ENCODE data around the gene ALKBH5.
A peak's percentile ranks its signal among the peaks of the same experiment; 100 is the strongest.
"Not testable (repeated sequence)": the region's sequence is repeated elsewhere in the genome, so short reads cannot be mapped to it uniquely, and the experiment has no call there.

Gene ALKBH5

DNA sequence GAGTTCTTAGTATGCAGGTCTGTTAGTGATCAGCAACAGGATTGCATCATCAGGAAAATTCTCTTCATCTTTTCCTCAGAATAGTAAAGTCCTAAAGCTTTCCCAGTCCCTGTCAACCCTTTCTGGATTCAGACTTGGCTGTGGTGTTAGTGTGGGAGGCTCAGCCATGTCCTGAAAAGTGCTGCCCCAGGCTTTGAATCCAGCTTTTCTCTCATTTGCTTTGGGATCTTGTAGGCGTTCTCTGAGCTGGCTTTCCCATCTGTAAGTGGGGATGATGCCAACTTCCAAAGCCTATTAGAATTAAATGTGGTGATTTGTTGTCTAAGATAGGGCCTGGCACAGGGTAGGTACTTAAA, 3.0 kb downstream of the ALKBH5 start:
- peak; percentile 49 for DNase-seq

DNA sequence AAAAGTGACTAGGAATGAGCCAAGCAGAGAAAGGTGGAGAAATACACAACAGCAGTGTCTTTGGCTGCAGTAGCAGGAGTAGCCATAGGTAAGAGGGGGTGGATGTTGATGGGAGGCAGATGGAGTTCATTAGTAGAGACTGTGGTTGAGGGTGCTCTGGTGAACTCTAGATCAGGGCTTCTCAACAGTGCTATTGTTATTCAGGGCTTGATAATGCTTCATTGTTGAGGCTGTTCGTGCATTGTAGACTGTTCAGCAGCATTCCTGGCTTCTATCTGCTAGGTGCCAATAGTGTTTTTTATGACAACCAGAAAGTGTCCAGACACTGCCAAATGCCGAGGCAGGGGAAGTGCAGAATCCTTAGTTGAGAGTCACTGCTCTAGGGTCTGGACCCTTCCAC, 3.6 kb downstream of the ALKBH5 start:
- no peak for DNase-seq

DNA sequence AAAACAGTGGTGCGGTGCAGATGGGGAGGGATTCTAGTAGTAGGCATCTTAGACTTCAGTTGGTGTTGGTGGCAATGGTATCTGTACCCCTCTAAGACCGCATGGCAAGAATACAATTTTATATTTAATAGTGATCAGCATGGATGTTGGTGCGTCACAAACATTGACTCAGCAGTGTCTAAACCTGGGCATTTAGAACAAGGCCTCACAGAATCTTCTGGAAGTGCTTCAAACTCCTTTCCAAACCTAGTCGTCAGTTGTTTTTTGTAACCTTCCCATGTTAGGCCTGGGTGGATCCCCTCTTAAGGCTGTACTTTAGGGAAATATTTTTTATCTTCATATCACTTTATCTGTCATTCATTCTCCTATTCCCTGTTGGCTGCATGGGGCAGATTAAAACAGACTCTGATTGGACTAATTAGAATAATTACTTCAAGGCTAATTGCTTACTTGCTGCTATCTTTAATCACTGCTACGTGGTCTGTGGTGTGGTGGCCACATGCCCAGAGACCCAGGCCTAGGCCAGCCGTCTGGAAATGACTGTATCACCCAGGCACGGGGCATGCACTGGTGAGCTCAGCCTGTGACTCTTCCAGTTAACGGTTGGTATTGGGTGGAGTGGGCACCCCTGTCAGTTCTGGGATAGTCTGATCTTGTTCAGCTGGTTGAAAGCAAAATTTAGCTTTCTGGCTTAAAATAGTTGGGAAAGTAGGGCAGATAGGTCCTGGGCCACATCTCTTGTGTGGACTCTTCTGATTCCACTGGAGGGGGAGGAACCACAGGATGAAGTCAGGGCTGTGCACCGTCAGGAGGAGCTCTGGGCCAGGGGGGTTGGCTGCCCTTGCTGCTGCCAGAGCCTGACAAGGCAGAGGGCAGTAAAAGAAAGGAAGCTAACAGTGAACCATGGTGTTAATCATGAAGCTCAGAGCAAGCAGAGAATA, 4.5 kb downstream of the ALKBH5 start:
- no peak for DNase-seq

DNA sequence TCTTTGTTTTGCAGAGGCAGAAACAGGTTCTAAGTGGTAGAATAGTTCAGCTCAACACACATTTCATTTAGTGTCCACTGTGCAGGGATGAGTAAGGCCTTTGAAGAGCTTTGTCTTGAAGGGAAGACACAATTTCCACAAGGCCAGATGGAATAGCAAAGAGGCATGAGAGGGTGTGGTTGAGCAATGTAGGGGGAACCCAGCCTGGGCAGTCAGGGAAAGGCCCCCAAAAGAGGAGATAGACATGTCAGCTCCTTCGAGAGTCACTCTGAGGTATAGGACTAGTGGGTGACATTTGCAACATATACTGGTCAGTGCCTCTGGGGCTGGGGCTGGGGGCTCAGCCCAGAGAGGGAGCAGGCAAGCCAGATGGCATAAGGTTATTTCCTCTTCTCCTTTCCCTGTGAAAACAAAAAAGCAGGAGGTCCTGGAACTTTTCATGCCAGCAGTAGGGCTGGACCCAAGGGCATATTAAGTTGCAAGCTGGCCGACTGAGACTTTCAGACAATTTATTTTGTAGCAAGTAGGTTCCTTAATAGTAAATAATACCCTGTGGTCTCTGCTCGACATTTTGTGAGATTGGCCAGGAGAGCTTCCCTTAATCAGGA, 7.1 kb downstream of the ALKBH5 start:
- peak; percentile 39 for DNase-seq

DNA sequence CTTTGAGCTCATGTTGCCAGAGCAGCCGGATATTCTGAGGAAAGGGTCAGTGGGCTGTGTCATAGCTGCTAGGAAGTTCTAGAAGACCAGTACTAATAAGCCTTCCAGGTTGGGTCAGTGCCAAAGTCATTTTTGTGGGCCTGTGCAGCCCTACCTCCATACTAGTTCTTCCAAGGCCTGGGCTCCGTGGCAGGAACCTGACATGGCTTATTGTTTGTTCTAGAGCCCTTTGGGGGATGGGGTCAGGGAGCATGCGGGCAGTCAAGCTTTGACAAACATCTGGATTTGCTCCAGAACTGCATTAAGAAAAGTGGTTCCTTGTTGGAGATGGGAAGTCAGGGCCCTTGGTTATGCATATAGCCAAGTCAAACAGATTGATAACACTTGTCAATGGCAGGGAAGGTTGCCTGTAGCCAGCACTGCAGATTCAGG, 7.6 kb downstream of the ALKBH5 start:
- DNase-seq, result peak; percentile 49

DNA sequence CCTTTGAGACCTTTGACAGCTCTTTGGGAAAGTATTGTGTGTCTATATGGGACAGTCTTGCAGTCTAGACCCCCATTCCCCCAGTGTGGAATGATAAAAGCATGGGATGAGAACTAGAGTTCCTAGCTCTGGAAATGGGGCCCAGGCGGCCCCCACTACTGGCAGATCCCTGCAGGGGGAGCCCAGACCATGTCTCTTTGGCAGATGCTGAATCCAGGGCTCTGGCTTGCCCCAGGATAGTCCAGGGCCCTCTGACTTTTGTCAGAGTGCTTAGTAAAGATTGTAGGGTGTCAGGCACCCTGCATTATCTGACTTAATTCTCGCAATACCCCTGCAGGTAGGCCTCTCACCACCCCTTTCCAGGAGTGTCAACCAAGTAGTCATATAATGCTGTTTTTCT, 8.3 kb downstream of the ALKBH5 start:
- no peak for DNase-seq

DNA sequence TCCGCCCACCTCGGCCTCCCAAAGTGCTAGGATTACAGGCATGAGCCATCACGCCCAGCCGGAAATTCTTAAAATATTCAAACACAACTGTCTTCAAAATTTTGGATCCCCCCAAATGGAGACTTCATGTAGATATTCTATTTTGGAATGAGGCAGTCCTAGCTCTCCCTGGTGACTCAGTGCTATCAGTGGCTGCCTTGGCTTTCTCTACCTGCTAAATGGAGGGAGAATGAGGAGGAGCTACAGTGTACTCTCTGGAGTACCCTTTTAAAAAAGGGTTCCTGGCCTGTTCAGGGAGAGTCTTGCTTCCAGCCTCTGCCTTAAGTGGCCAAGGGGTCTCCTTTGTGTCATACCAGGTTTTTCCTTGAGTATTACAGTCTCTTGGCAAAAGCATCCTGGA, 10.8 kb downstream of the ALKBH5 start:
- no peak for DNase-seq

DNA sequence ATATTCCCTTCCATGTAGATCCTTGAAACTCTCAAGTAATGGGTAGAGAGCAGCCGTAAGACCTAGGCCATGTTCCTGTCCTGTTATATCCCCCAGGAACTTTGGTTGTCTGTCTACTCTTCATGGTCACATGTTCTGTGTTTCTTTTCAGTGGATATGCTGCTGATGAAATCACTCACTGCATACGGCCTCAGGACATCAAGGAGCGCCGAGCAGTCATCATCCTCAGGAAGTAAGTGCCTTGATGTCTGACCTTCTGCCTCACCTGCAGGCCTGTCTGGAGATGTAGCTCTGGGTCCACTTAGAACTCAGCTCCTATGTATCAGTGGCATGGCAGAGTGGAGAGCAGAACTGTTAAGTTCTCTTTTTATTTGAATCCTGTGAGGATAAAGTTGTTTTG, 11.2 kb downstream of the ALKBH5 start:
- no peak for DNase-seq

DNA sequence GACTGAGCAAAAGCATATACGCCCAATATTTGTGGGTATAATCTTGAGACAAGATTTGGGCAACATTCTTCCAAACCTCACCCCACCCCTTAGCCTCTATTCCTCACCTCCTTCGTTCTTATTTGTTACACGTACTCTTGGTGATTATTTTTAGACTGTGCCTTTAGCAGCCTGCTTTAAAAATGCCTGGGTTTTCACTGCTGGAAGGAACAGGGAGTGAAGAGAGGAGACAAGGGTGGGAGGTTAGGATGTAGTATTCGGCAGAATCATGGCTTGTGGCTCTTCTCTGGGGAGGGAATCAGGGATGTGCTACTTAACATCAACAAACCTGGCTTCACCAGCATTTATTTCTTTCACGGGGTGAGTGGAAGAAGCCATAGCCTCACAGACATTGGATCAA, 11.6 kb downstream of the ALKBH5 start:
- DNase-seq, result no peak

DNA sequence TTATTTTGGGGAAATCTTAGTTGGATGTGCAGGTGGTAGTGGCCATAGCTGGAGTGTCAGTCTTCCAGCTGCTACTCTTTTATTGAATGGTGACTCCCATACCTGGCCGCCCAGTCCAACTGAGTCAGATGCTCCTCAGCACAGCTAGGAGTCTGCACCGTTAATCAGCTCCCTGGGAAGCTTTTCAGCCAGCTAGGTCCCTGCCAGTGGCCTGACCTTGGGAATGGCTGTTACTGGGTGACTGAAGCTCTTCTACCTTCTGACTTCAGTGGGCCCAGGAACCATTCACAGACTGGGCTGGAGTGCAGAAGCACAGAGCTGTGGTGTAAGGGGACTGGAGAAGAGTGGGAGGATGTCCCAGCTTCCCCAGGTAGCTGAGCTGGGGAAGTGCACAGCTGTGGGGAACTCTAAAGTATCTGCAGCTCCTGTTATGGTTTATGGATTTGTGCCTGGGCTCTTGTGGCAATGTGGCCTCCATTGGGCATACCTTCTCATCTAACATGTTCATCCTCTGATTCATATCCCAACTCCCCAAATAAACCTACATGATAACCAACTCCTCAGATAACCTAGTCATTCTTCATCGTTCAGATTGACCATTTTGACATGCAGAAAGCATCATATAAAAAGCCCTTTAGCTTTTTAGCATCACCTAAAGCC, 14.0 kb downstream of the ALKBH5 start:
- DNase-seq, result no peak

DNA sequence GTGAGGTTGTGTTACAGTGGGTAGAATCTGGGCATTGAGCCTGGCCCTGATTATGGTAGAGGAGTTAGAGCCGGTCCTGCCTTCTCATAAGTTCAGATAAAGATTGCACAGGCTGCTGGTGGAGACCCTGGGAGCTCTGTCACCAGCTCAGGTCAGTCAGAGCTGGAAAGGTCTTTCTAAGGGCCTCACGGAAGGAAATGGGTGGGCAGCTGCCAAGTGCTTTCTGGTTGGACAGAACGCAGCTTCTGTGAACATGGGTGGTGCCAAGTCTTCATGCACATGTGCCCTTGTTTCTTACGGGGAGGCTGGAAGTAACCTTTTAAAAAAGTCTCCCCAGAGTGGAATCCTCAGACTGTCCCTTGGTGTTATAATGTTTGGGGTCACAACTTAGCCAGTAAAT, 14.9 kb downstream of the ALKBH5 start:
- DNase-seq, result no peak

DNA sequence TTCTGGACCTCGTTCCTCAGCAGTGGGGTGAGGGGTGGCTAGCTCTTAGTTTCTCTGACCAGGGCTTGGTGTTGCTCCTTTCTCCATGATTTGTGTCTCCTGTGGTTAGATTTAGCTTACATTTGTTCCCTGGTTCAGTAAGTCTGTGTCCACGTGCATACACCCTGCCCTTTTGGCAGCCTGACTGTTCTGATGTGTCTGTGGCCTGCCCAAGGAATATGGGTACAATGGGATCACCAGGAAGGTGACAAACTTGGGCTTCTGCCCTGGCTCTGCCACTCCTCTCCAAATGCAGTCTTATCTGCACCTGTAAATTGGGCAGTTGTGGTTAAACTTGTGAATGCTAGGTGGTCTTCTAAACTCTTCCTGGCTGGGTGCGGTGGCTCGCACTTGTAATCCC, 17.5 kb downstream of the ALKBH5 start:
- DNase-seq, result no peak

DNA sequence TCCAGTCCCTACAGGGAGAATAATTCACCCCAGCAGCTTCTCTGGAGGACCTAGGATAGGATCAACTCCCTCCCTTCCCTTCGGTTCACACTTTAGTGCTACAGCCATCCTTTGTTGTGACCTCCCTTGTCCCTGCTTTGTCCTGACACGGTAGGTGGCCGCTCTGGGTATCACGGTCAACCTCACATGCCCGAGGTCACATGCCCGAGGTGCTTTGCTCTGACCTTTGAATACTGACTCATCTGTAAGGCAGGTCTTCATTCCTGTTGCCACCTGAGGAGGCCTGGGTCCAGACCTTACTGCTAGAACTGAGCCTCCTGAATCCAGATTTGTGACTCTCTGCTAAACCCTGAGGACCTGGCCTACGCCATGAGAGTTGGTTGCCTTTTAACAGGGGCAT, 19.7 kb downstream of the ALKBH5 start:
- no peak for DNase-seq

DNA sequence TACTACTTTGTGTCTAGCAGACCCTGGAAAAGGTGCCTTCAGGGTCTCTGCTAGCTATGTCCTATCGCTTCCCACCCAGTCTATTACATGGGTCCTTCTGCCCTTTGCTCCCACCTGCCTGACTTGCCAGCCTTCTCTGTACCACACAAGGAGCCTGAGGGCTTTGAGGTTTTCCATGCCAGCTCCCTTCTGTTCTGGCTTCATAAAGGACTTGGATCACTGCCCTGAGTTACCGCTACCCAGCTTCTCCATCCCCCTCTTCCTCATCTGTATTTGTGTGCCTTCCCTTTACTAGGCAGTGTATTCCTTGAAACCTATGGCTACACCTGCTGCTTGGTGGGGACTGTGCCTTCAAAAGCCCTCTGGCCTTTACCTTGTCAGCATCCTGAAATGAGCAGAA, 22.2 kb downstream of the ALKBH5 start:
- DNase-seq, result no peak

DNA sequence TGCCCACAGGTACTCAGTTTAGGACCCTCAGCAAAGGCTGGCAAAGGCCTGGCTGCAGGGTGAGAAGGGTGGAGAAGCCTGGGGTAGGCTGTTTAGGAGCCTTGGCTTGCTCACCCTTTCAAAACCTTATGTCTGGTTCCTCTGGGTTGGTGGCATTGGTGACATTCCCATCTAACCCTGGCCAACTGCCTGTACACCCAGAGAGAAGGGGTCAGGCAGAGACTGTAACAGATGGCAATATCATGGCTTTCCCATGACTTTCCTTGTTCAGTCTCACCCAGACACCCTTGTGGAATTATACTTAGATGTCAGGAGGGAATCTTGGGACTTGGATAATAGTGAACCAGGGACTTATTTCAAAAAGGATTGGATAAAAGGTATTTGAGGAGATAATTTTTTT, 23.3 kb downstream of the ALKBH5 start:
- DNase-seq, result no peak

DNA sequence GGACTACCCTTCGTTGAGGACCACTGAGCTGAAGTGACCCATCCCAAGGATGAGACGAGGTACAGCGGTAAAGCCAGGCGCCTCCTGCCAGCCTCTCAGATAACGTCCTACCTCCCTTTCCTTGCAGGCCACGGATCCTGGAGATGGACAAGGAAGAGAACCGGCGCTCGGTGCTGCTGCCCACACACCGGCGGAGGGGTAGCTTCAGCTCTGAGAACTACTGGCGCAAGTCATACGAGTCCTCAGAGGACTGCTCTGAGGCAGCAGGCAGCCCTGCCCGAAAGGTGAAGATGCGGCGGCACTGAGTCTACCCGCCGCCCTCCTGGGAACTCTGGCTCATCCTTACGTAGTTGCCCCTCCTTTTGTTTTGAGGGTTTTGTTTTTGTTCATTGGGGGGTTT, 24.5 kb downstream of the ALKBH5 start:
- DNase-seq, result no peak

DNA sequence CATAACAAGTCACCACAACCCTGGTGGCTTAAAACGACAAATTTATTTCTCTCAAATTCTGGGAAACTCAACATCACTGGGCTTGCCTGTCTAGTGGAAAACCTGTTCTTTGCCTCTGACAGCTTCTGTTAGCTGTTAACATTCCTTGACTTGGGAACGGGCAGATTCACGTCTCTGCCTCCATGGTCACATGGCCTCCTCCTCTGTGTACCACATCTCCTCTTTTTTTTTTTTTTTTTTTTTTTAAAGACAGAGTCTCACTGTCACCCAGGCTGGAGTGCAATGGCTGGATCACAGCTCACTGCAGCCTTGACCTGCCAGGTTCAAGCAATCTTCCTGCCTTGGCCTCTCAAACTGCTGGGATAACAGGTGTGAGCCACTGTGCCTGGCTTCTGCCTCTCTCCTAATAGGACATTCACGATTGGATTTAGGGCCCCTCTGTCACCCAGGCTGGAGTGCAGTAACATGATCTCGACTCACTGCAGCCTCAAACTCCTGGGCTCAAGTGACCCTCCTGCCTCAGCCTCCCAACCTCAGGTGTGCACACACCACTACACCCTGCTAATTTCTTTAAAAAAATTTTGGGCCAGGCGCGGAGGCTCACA, 30.1 kb downstream of the ALKBH5 start:
- DNase-seq, result no peak

DNA sequence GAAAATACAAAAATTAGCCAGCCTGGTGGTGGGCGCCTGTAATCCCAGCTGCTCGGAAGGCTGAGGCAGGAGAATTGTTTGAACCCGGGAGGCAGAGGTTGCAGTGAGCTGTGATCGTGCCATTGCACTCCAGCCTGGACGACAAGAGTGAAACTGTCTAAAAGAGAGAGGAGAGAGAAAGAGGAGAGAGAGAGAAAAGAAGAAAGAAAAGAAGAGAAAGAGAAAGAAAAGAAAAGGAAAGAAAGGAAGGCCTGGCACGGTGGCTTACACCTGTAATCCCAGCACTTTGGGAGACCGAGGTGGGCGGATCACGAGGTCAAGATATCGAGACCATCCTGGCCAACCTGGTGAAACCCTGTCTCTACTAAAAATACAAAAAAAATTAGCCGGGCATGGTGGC, 33.3 kb downstream of the ALKBH5 start:
- not testable (repeated sequence) for DNase-seq

DNA sequence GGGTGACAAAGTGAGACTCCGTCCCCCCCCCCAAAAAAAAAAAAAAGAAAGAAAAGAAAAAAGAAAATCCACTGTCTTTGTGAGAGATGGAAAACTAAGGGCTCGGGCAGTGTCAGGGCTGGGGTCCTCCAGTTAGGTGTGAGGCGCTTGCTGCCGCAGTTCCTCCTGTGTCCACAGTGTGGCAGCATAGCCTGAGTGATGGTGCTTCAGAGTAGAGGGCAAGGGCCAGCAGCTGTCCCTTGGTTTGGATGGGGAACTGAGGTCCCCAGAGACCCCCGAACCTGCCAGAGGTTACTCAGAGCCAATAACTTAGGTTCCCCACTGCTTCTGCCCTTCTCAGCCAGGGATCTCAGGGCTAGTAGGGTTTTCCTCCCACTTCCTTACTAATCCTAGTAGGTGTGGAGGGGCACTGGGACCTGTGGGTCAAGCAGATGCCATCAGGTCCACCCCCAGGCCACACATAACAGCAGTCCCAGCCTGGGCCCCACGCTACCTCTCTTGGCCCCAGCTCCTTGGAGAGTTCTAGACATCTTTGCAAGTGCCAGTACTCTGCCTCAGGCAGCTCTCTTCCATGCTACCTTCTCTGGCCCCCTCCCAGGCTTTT, 33.9 kb downstream of the ALKBH5 start:
- DNase-seq, result peak; percentile 83

DNA sequence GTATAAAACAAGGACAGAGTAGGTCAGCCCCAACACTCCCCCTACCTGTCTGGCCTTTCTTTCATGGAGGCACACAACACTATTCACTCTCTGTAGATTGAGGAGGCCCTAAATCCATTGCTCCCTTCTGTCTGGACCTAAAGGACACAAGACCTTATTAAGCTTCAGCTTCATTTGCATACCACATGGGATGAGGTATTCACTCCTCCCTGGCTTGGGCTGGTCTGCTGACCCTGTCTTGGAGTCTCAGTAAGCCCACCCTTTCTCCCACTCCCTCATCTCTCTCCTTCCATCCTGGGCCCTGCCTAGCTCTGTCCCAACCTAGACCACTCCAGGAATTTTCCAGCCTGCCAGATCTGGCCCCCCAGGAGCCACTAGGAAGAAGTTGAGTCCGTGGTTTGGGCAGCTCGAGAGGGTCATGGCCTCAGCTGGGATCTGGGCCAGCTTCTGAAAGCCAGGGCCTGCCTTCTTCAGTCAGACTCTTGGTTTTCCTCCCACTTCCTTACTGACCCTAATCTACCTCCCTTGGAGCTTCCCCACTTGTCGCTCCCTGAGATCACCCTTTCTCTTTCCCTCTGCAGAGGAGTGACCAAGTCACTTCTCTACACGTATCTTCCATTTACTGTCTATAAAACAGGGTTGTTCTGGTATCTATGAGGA, 35.3 kb downstream of the ALKBH5 start:
- DNase-seq, result peak; percentile 62

DNA sequence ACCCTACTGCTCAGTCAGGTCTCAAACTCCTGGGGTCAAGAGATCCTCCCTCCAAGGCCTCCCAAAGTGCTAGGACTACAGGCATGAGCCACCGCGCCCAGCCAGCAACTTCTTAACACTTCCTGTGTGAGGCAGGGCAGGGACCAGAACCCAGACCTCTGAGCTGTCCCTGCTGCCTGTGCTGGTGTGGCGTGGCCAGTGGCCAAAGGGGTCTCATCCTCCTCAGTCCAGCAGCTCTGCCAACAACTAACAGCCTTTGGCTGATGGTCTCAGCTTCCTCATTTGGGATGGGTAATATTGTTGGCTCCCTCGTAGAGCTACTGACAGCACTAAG, 40.4 kb downstream of the ALKBH5 start:
- no peak for DNase-seq

DNA sequence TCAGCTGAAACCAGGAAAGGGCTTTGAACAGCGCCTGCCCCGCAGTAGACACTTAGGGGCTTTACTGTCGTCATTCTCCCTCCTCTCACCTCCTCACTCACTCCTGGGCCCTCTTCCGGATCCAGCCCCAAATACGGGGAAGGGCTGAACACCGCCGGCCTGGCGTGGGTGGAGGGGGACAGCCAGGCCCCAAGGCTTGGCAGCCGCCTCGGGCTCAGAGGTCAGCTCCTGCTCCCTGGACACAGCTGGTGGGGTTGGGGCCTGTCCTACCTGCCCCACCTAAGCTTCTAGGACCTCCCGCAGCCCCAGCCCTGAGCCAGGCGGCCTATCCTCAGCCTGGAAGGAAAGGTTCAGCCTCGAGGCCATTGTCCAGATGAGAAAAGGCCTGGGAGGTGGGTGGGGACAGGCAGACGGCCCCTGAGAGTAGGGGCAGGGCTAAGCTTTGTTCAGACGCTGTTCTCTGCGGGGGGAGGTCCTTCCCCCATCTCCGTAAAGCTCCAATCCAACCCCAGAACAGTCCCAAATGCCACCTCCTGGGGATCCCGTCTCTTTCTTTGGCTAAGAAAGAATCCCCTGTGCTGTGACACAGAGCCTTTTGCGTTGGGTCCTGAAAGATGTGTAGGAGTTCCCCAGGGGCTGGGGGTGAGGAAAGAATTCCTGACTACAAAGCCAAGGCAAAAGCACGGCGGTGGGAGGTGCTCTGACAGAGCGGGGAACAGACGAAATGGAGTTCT, 40.9 kb downstream of the ALKBH5 start:
- DNase-seq, result peak; percentile 81

Data from right hindlimb (tissue), 1 donor.